ENCODE measurements around the gene ATP8B1. TPM values are rescaled to one million over a fixed set of nuclear protein-coding genes. Genes with fewer than 3 reads are reported as not detected.
A peak's percentile ranks its signal among the peaks of the same experiment; 100 is the strongest.

The ATP8B1 gene
- total and polyA plus RNA-seq, 2 experiments from 2014 or later: 1.7 to 3.0 TPM

- H3K27ac Mint-ChIP-seq: peak overlapping the region; percentile 92
- Histone ChIP-seq H3K4me2 (peak overlapping the region; percentile 42), H3K36me3 (ENCODE audit: insufficient read depth) (no peaks in the 10 kb centered on the region), H3K4me3 (no peak overlapping the region), H3K79me2 (replicated peaks; ENCODE audit: insufficient read depth) (no peaks in the 10 kb centered on the region), H3K27ac (ENCODE audit: low read depth) (no peak overlapping the region), H3K9me2 (ENCODE audit: insufficient read depth) (no peaks in the 10 kb centered on the region), H2AFZ (no peak overlapping the region), H3F3A (replicated peaks; ENCODE audit: low read depth) (no peaks in the 10 kb centered on the region), H4K20me1 (replicated peaks; ENCODE audit: insufficient read depth) (no peaks in the 10 kb centered on the region), H3K4me1 (ENCODE audit: insufficient read depth) (peaks cover 13% of the 10 kb centered on the region), H3K27me3 (ENCODE audit: insufficient read depth) (no peaks in the 10 kb centered on the region)
- ATAC-seq: no peak
- H3K27me3 Mint-ChIP-seq (ENCODE audit: insufficient read depth, low read depth, poor library complexity): no peaks in the 10 kb centered on the region
- DNase-seq (ENCODE audit: low spot score): no peak
- H3K36me3 Mint-ChIP-seq (ENCODE audit: low read depth): peaks cover 8% of the 10 kb centered on the region; the same call in 1 of the 3 replicates
- TF ChIP-seq JUNB (IDR thresholded peaks at IDR 0.05; ENCODE audit: unreplicated experiment) (no peak), CTCF (conservative IDR thresholded peaks at IDR 0.05; ENCODE audit: low read depth in 2 of 2) (no peak)
- H3K4me1 Mint-ChIP-seq: peaks cover 21% of the 10 kb centered on the region
- no peak overlapping the region for H3K4me3 Mint-ChIP-seq
- H3K9me3 Mint-ChIP-seq: peaks cover 4% of the 10 kb centered on the region; the same call in 2 of the 3 replicates
These were observed 22.3 kb downstream of the ATP8B1 start for GRCh38 chr18:57780706-57781347.

- Histone ChIP-seq H3K36me3 (ENCODE audit: insufficient read depth) (no peaks in the 10 kb centered on the region), H4K20me1 (replicated peaks; ENCODE audit: insufficient read depth) (no peaks in the 10 kb centered on the region), H3K79me2 (replicated peaks; ENCODE audit: insufficient read depth) (no peaks in the 10 kb centered on the region), H3K27ac (ENCODE audit: low read depth) (no peak overlapping the region), H3K4me3 (no peak overlapping the region), H3K4me1 (ENCODE audit: insufficient read depth) (peaks cover 13% of the 10 kb centered on the region), H3K27me3 (ENCODE audit: insufficient read depth) (no peaks in the 10 kb centered on the region), H3F3A (replicated peaks; ENCODE audit: low read depth) (no peaks in the 10 kb centered on the region), H2AFZ (no peak overlapping the region), H3K9me2 (ENCODE audit: insufficient read depth) (no peaks in the 10 kb centered on the region), H3K4me2 (peak overlapping the region; percentile 42)
- peaks cover 21% of the 10 kb centered on the region for H3K4me1 Mint-ChIP-seq
- ATAC-seq: no peak
- H3K27me3 Mint-ChIP-seq (ENCODE audit: insufficient read depth, low read depth, poor library complexity): no peaks in the 10 kb centered on the region
- TF ChIP-seq ZNF331 (CRISPR knock-in tag; IDR thresholded peaks at IDR 0.05; ENCODE audit: low read depth) (no peak), STAT1 (IDR thresholded peaks at IDR 0.05; ENCODE audit: unreplicated experiment) (no peak), CREB1 (CRISPR knock-in tag; IDR thresholded peaks at IDR 0.05; ENCODE audit: low read depth) (no peak), JUNB (IDR thresholded peaks at IDR 0.05; ENCODE audit: unreplicated experiment) (no peak), NANOG (IDR thresholded peaks at IDR 0.05; ENCODE audit: borderline replicate concordance) (no peak)
- no peak for DNase-seq (ENCODE audit: low spot score)
- H3K27ac Mint-ChIP-seq: peak overlapping the region; percentile 92
- peaks cover 4% of the 10 kb centered on the region; the same call in 2 of the 3 replicates for H3K9me3 Mint-ChIP-seq
- peak overlapping the region; percentile 26; the same call in 1 of the 3 replicates for H3K4me3 Mint-ChIP-seq
- peaks cover 8% of the 10 kb centered on the region; the same call in 1 of the 3 replicates for H3K36me3 Mint-ChIP-seq (ENCODE audit: low read depth)
These were observed 22.8 kb downstream of the ATP8B1 start for GRCh38 chr18:57780318-57780705.

GRCh38 chr18:57776767-57777166 is 26.3 kb downstream of the ATP8B1 start:
- H3K36me3 ChIP-seq (ENCODE audit: insufficient read depth): no peaks in the 10 kb centered on the region
- H3K9me2 ChIP-seq (ENCODE audit: insufficient read depth): no peaks in the 10 kb centered on the region
- no peaks in the 10 kb centered on the region for H3K27me3 ChIP-seq (ENCODE audit: insufficient read depth)
- H3K4me3 Mint-ChIP-seq: no peak overlapping the region
- H3K27ac Mint-ChIP-seq: no peak overlapping the region
- H3K4me1 ChIP-seq (ENCODE audit: insufficient read depth): peaks cover 26% of the 10 kb centered on the region
- H3K4me1 Mint-ChIP-seq: peaks cover 33% of the 10 kb centered on the region
- H3F3A ChIP-seq (replicated peaks; ENCODE audit: low read depth): no peaks in the 10 kb centered on the region
- peaks cover 4% of the 10 kb centered on the region; the same call in 2 of the 3 replicates for H3K9me3 Mint-ChIP-seq
- no peak for DNase-seq (ENCODE audit: low spot score)
- H2AFZ ChIP-seq: no peak overlapping the region
- no peaks in the 10 kb centered on the region for H3K79me2 ChIP-seq (replicated peaks; ENCODE audit: insufficient read depth)
- peaks cover 2% of the 10 kb centered on the region for H3K27me3 Mint-ChIP-seq (ENCODE audit: insufficient read depth, low read depth, poor library complexity)
- H3K27ac ChIP-seq (ENCODE audit: low read depth): no peak overlapping the region
- H3K4me3 ChIP-seq: no peak overlapping the region
- peaks cover 8% of the 10 kb centered on the region; the same call in 1 of the 3 replicates for H3K36me3 Mint-ChIP-seq (ENCODE audit: low read depth)
- no peaks in the 10 kb centered on the region for H4K20me1 ChIP-seq (replicated peaks; ENCODE audit: insufficient read depth)
- no peak for ATAC-seq
- no peak overlapping the region for H3K4me2 ChIP-seq
- TF ChIP-seq POLR2AphosphoS5 (IDR thresholded peaks at IDR 0.05; ENCODE audit: low read depth) (no peak), CREB1 (CRISPR knock-in tag; IDR thresholded peaks at IDR 0.05; ENCODE audit: low read depth) (no peak), EZH2phosphoT487 (IDR thresholded peaks at IDR 0.05; ENCODE audit: unreplicated experiment) (no peak), STAT1 (IDR thresholded peaks at IDR 0.05; ENCODE audit: unreplicated experiment) (no peak), ZNF331 (CRISPR knock-in tag; IDR thresholded peaks at IDR 0.05; ENCODE audit: low read depth) (no peak), ZNF114 (CRISPR knock-in tag; IDR thresholded peaks at IDR 0.05) (no peak), NANOG (IDR thresholded peaks at IDR 0.05; ENCODE audit: borderline replicate concordance) (no peak), JUNB (IDR thresholded peaks at IDR 0.05; ENCODE audit: unreplicated experiment) (no peak)
